Mesenchymal stem cell (in vitro differentiated cells and primary cell): ENCODE data around the gene SMYD4.

Experiments
- DNase-seq: peaks from one replicate; pipeline ENCODE4 v3.0.0-alpha.2; 2013
- H2AFZ ChIP-seq: one replicate; pipeline ENCODE4 v1.6.1; 2013; ENCODE audit warnings: low read depth, mild to moderate bottlenecking, control low read depth, inconsistent platforms, low read length, moderate library complexity
- H2AK5ac ChIP-seq: 2 replicates; pipeline ENCODE4 v1.6.1; 2013; ENCODE audit warnings: low read length, moderate library complexity, mild to moderate bottlenecking, inconsistent platforms; ENCODE audit not compliant: severe bottlenecking
- H2BK120ac ChIP-seq: one replicate; pipeline ENCODE4 v1.6.1; 2013; ENCODE audit warnings: low read depth, mild to moderate bottlenecking, inconsistent platforms, low read length, moderate library complexity
- H2BK12ac ChIP-seq, 2 experiments: one replicate each; pipeline ENCODE4 v1.6.1; 2013; ENCODE audit warnings: inconsistent platforms in 2 of 2, low read length in 2 of 2, mild to moderate bottlenecking in 2 of 2, moderate library complexity in 2 of 2, control low read depth in 1 of 2
- H2BK15ac ChIP-seq: one replicate; pipeline ENCODE4 v1.6.1; 2013; ENCODE audit warnings: mild to moderate bottlenecking, low read depth, inconsistent platforms; ENCODE audit not compliant: poor library complexity, severe bottlenecking
- H2BK5ac ChIP-seq: 2 replicates; pipeline ENCODE4 v1.6.1; 2013; ENCODE audit warnings: low read depth, mild to moderate bottlenecking, low read length, control low read depth, inconsistent platforms; ENCODE audit not compliant: poor library complexity, severe bottlenecking
- H3K14ac ChIP-seq, 2 experiments: one replicate each; pipeline ENCODE4 v1.6.1; 2013; ENCODE audit warnings: inconsistent platforms in 2 of 2, low read length in 2 of 2, control low read depth in 1 of 2, mild to moderate bottlenecking in 1 of 2, moderate library complexity in 1 of 2
- H3K18ac ChIP-seq, 2 experiments: one replicate each; pipeline ENCODE4 v1.6.1; 2013; ENCODE audit warnings: inconsistent platforms in 2 of 2, low read length in 2 of 2, control low read depth in 1 of 2, low read depth in 1 of 2, mild to moderate bottlenecking in 1 of 2
- H3K23ac ChIP-seq, 2 experiments: one replicate each; pipeline ENCODE4 v1.6.1; 2013; ENCODE audit warnings: inconsistent platforms in 2 of 2, low read length in 2 of 2, mild to moderate bottlenecking in 2 of 2, moderate library complexity in 2 of 2, control low read depth in 1 of 2
- H3K27ac ChIP-seq: 2 replicates; pipeline ENCODE4 v1.5.1; 2013; ENCODE audit warnings: mild to moderate bottlenecking, moderate library complexity, low read length, control low read depth, inconsistent platforms; ENCODE audit not compliant: poor library complexity, severe bottlenecking
- H3K27me3 ChIP-seq, 2 experiments: 2 replicates each; pipeline versions ENCODE4 v1.6.1 to v1.7.0; 2013; ENCODE audit warnings: low read length in 2 of 2, mild to moderate bottlenecking in 2 of 2, moderate library complexity in 2 of 2, control low read depth in 1 of 2, inconsistent platforms in 1 of 2; ENCODE audit not compliant: control insufficient read depth in 1 of 2, insufficient read depth in 1 of 2
- H3K36me3 ChIP-seq, 2 experiments: 2 replicates each; pipeline versions ENCODE4 v1.6.1 to v1.7.0; 2013; ENCODE audit warnings: low read length in 2 of 2, control low read depth in 1 of 2, inconsistent platforms in 1 of 2, low read depth in 1 of 2, mild to moderate bottlenecking in 1 of 2; ENCODE audit not compliant: insufficient read depth in 2 of 2, control insufficient read depth in 1 of 2
- H3K4ac ChIP-seq, 2 experiments: one replicate each; pipeline ENCODE4 v1.6.1; 2013; ENCODE audit warnings: inconsistent platforms in 2 of 2, low read length in 2 of 2, mild to moderate bottlenecking in 2 of 2, moderate library complexity in 2 of 2, control low read depth in 1 of 2, low read depth in 1 of 2
- H3K4me1 ChIP-seq: 2 replicates; pipeline ENCODE4 v1.6.1; 2013; ENCODE audit warnings: low read depth, low read length, control low read depth; ENCODE audit not compliant: control insufficient read depth, insufficient read depth
- H3K4me2 ChIP-seq: 2 replicates; pipeline ENCODE4 v1.6.1; 2013; ENCODE audit warnings: low read length, mild to moderate bottlenecking, inconsistent platforms; ENCODE audit not compliant: poor library complexity, severe bottlenecking
- H3K4me3 ChIP-seq, 2 experiments: 2 replicates each; pipeline versions ENCODE4 v1.5.1 to v1.7.0; 2013; ENCODE audit warnings: low read length in 2 of 2, mild to moderate bottlenecking in 2 of 2, control low read depth in 1 of 2, low read depth in 1 of 2; ENCODE audit not compliant: insufficient read depth in 1 of 2
- H3K79me1 ChIP-seq: replicated peaks from 2 replicates; pipeline ENCODE4 v1.6.1; 2013; ENCODE audit warnings: mild to moderate bottlenecking, control low read depth, low read length, inconsistent platforms; ENCODE audit not compliant: poor library complexity, severe bottlenecking
- H3K9ac ChIP-seq: 2 replicates; pipeline ENCODE4 v1.7.0; 2013; ENCODE audit warnings: mild to moderate bottlenecking, low read length, moderate library complexity
- H3K9me3 ChIP-seq: 2 replicates; pipeline ENCODE4 v1.7.0; 2013; ENCODE audit warnings: mild to moderate bottlenecking, low read length; ENCODE audit not compliant: control insufficient read depth
- H4K8ac ChIP-seq: one replicate; pipeline ENCODE4 v1.6.1; 2013; ENCODE audit warnings: inconsistent platforms, mild to moderate bottlenecking, low read length, moderate library complexity
- H4K91ac ChIP-seq: one replicate; pipeline ENCODE4 v1.6.1; 2013; ENCODE audit warnings: mild to moderate bottlenecking, low read length, inconsistent platforms
- WGBS: methylation state at CpG from one replicate; pipeline ENCODE4 v1.1.7; 2013; ENCODE audit warnings: mixed read lengths; 5-methylcytosine and 5-hydroxymethylcytosine counted together

Gene SMYD4

GRCh38 chr17:1732241-1732832 lies 97.4 kb downstream of the SMYD4 start:
- WGBS = 98% methylated on average over 22 of the region's 22 CpGs
- H4K91ac ChIP-seq = no peak overlapping the region

DNA sequence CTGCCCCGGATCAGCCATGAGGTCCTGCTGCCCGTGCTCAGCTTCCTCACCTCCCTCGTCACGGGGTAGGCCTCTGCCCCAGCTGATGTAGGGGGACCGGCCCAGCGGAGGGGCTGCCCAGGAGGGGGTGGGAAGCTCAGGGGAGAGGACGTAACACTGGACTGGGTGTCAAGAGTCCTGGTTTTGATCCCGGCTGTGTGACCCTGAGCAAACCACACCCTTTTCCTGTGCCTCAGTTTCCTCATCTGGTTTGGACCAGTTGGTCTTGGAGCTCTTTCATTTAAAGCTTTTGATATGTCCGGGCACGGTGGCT lies 98.6 kb downstream of the SMYD4 start:
- H3K4ac ChIP-seq = no peak overlapping the region
- H3K36me3 ChIP-seq = peaks cover 59 to 68% of the 10 kb centered on the region in 2 experiments
- peak overlapping the region in 1 of 2 experiments; percentile 70 for H2BK12ac ChIP-seq
- no peaks in the 10 kb centered on the region for H3K9me3 ChIP-seq
- H2BK15ac ChIP-seq = no peak overlapping the region
- H3K14ac ChIP-seq = no peak overlapping the region
- peak overlapping the region in 1 of 2 experiments; percentile 71 for H3K18ac ChIP-seq
- no peak overlapping the region for H2AFZ ChIP-seq
- peaks cover 23% of the 10 kb centered on the region for H3K79me1 ChIP-seq
- no peak overlapping the region for H4K8ac ChIP-seq
- H3K9ac ChIP-seq = peak overlapping the region; percentile 88
- H2BK120ac ChIP-seq = no peak overlapping the region
- no peak overlapping the region for H2BK5ac ChIP-seq
- H4K91ac ChIP-seq = peak overlapping the region; percentile 14
- no peak overlapping the region for H3K27ac ChIP-seq
- DNase-seq = no peak
- no peaks in the 10 kb centered on the region for H3K27me3 ChIP-seq
- H3K23ac ChIP-seq = no peak overlapping the region
- peaks cover 30% of the 10 kb centered on the region for H3K4me1 ChIP-seq
- H2AK5ac ChIP-seq = no peak overlapping the region
- peak overlapping the region in 1 of 2 experiments; percentile 56 for H3K4me3 ChIP-seq
- 80% methylated on average over 7 of the region's 10 CpGs for WGBS
- no peak overlapping the region for H3K4me2 ChIP-seq

More at GRCh38 chr17:1732241-1732832, 97.4 kb downstream of the SMYD4 start:
- Histone ChIP-seq H3K9ac (no peak overlapping the region), H3K4me1 (peaks cover 39% of the 10 kb centered on the region), H3K14ac (no peak overlapping the region), H2BK15ac (no peak overlapping the region), H3K4ac (no peak overlapping the region), H3K4me2 (no peak overlapping the region), H2AFZ (no peak overlapping the region), H2BK12ac (no peak overlapping the region), H3K79me1 (peaks cover 15% of the 10 kb centered on the region), H3K23ac (no peak overlapping the region), H3K18ac (no peak overlapping the region), H2AK5ac (no peak overlapping the region), H3K36me3 (peaks cover 53 to 68% of the 10 kb centered on the region in 2 experiments), H3K9me3 (no peaks in the 10 kb centered on the region), H3K27ac (no peak overlapping the region), H2BK120ac (no peak overlapping the region), H3K27me3 (no peaks in the 10 kb centered on the region), H3K4me3 (no peak overlapping the region), H2BK5ac (no peak overlapping the region), H4K8ac (no peak overlapping the region)
- no peak for DNase-seq

GRCh38 chr17:1730326-1731193 lies 99.1 kb downstream of the SMYD4 start:
- peak; percentile 83 for DNase-seq
- Histone ChIP-seq H3K27me3 (no peaks in the 10 kb centered on the region), H3K9me3 (no peaks in the 10 kb centered on the region), H2AFZ (no peak overlapping the region), H3K36me3 (peaks cover 65 to 67% of the 10 kb centered on the region in 2 experiments), H3K4ac (peak overlapping the region; percentile 5 to 69), H2BK120ac (no peak overlapping the region), H3K4me1 (peaks cover 29% of the 10 kb centered on the region), H3K23ac (no peak overlapping the region), H3K18ac (peak overlapping the region; percentile 40 to 68), H2BK12ac (peak overlapping the region in 1 of 2 experiments; percentile 89), H2AK5ac (peak overlapping the region; percentile 44), H3K79me1 (peaks cover 29% of the 10 kb centered on the region), H3K4me2 (no peak overlapping the region), H3K14ac (no peak overlapping the region), H4K8ac (no peak overlapping the region), H3K9ac (peak overlapping the region; percentile 88), H4K91ac (no peak overlapping the region), H3K27ac (no peak overlapping the region), H2BK5ac (no peak overlapping the region), H3K4me3 (peak overlapping the region in 1 of 2 experiments; percentile 56), H2BK15ac (peak overlapping the region; percentile 37)
- WGBS = 84% methylated on average over 34 of the region's 40 CpGs

GRCh38 chr17:1729966-1730325 lies 99.8 kb downstream of the SMYD4 start:
- Histone ChIP-seq H3K4me3 (peak overlapping the region in 1 of 2 experiments; percentile 33), H2BK5ac (no peak overlapping the region), H3K9me3 (no peaks in the 10 kb centered on the region), H4K91ac (peak overlapping the region; percentile 43), H3K4me2 (no peak overlapping the region), H2BK120ac (no peak overlapping the region), H3K18ac (peak overlapping the region in 1 of 2 experiments; percentile 41), H3K4me1 (peaks cover 35% of the 10 kb centered on the region), H3K23ac (no peak overlapping the region), H2BK12ac (peak overlapping the region in 1 of 2 experiments; percentile 80), H3K27ac (no peak overlapping the region), H2BK15ac (no peak overlapping the region), H3K9ac (peak overlapping the region; percentile 68), H3K36me3 (peaks cover 66 to 67% of the 10 kb centered on the region in 2 experiments), H3K4ac (peak overlapping the region in 1 of 2 experiments; percentile 20), H3K27me3 (no peaks in the 10 kb centered on the region), H2AK5ac (no peak overlapping the region), H3K14ac (peak overlapping the region in 1 of 2 experiments; percentile 57), H4K8ac (no peak overlapping the region), H2AFZ (no peak overlapping the region), H3K79me1 (peaks cover 30% of the 10 kb centered on the region)
- DNase-seq = no peak
- WGBS = 91% methylated on average over 15 of the region's 15 CpGs
